ENCODE data around the gene PARVB. TPM values are rescaled to one million over a fixed set of nuclear protein-coding genes. Genes with fewer than 3 reads are reported as not detected.

PARVB gene
- total RNA-seq, 2 donors from 2014 or later = 7.3 to 9.2 TPM

DNA sequence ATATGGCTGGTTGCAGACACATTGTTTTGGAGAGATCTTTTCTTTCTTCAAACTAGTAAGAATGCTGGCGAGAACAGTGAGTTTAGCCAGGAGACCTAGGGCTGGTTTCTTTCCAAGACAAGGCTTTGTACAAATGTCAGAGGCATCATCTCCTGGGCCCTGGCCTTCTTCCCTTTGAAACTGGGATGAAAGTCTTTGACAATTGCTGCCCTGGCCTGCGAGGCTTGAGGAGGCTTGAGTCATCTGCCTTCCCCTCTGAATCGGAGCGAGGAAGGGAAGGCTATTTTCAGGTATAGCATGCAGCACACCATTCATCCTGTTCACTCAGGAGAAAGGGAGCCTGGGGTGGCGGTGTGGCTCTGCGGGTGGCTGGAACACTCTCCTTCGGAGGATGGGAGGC lies 135.1 kb downstream of the PARVB start:
- WGBS, 2 donors = 86 to 91% methylated on average over 7 of the region's 7 CpGs
- H3K27ac ChIP-seq = no peak overlapping the region
- H3K9me3 ChIP-seq = no peaks in the 10 kb centered on the region
- DNase-seq = no peak
- H3K36me3 ChIP-seq (replicated peaks in 1 of 2; ENCODE audit: insufficient read depth in 1 of 2, low read depth in 2 of 2) = no peaks in the 10 kb centered on the region
- intact Hi-C loops (cut with DNase I) = no loop called here
- no peak for ATAC-seq
- TF ChIP-seq, protein P1, sequence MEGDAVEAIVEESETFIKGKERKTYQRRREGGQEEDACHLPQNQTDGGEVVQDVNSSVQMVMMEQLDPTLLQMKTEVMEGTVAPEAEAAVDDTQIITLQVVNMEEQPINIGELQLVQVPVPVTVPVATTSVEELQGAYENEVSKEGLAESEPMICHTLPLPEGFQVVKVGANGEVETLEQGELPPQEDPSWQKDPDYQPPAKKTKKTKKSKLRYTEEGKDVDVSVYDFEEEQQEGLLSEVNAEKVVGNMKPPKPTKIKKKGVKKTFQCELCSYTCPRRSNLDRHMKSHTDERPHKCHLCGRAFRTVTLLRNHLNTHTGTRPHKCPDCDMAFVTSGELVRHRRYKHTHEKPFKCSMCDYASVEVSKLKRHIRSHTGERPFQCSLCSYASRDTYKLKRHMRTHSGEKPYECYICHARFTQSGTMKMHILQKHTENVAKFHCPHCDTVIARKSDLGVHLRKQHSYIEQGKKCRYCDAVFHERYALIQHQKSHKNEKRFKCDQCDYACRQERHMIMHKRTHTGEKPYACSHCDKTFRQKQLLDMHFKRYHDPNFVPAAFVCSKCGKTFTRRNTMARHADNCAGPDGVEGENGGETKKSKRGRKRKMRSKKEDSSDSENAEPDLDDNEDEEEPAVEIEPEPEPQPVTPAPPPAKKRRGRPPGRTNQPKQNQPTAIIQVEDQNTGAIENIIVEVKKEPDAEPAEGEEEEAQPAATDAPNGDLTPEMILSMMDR (IDR thresholded peaks at IDR 0.05) = no peak
- no peak for TF ChIP-seq POLR2A (IDR thresholded peaks at IDR 0.05)
- no peak overlapping the region for H3K4me3 ChIP-seq
- no peaks in the 10 kb centered on the region for H3K4me1 ChIP-seq
- H3K27me3 ChIP-seq = no peaks in the 10 kb centered on the region

DNA sequence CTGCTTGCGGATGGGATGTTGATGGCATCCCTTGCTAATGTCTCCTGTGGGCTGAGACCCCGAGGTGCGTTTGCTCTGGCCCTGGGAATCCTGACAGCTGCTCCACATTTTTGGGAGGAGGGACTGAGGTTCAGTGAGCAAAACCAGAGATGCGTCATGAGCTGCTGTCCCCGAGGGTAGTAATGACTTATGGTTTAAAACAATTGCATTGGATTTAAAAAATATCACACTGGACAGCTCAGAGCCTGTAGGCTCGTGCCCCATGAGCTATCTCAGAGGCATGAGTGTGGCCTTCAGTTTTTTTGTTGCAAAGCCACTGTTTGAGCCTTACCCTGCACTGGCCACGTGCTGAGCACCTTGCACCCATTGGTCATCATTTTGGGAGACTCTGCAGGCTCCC lies 135.7 kb downstream of the PARVB start:
- WGBS, 2 donors = 53 to 64% methylated on average over 7 of the region's 7 CpGs
- ATAC-seq (no peak), DNase-seq (no peak)
- H3K36me3 ChIP-seq (replicated peaks in 1 of 2; ENCODE audit: insufficient read depth in 1 of 2, low read depth in 2 of 2) = no peaks in the 10 kb centered on the region
- H3K4me1 ChIP-seq = no peaks in the 10 kb centered on the region
- H3K27me3 ChIP-seq = no peaks in the 10 kb centered on the region
- H3K4me3 ChIP-seq = no peak overlapping the region
- intact Hi-C loops (cut with DNase I) = no loop called here
- TF ChIP-seq, protein P1 (IDR thresholded peaks at IDR 0.05) = no peak
- no peak for TF ChIP-seq POLR2A (IDR thresholded peaks at IDR 0.05)
- H3K27ac ChIP-seq = no peak overlapping the region
- no peaks in the 10 kb centered on the region for H3K9me3 ChIP-seq

DNA sequence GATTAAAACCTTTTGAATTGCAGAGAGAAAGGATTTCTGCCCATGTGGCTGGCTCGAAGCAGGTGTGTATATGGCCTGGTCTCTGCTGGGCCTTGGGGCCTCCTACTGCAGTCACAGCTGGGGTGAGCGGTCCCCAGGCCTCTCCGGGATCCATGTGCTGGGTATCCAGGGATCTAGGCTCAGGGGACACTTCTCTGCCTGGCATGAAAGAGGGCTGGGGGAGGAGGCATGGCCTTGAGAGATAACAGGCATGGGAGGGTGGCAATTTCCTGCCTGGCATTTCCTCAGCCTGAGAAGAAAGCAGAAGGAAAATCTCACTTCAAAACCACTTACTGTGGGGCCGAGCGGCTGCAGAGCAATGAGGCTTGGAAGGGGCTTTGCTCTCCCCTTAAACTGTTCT lies 136.3 kb downstream of the PARVB start:
- no peak for ATAC-seq
- Histone ChIP-seq H3K27ac (no peak overlapping the region), H3K4me1 (no peaks in the 10 kb centered on the region), H3K27me3 (no peaks in the 10 kb centered on the region), H3K36me3 (replicated peaks in 1 of 2; ENCODE audit: insufficient read depth in 1 of 2, low read depth in 2 of 2) (no peaks in the 10 kb centered on the region), H3K4me3 (no peak overlapping the region), H3K9me3 (no peaks in the 10 kb centered on the region)
- TF ChIP-seq, protein P1 (IDR thresholded peaks at IDR 0.05) = no peak
- no peak for TF ChIP-seq POLR2A (IDR thresholded peaks at IDR 0.05)
- intact Hi-C loops (cut with DNase I) = no loop called here
- WGBS, 2 donors = 63% methylated on average over 4 to 5 of the region's 5 CpGs
- no peak for DNase-seq

DNA sequence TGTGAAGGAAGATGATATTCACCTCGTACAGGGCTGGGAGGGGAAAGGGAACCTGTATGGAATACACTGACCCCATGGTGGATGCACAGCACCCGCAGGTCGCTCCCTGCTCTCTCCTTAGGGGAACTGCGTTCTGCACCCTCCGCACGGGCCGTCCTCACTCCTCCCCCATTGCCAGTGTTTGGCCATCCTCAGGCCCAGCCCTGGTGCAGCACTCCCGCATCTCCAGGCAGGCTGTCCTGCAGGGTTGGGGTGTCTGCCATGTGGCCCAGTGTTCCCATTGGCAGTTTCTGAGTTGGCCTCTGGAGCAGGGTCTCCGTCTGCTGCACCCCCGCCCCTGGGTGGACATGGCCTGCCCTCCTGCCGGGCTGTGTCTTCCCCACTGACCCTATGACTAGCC lies 137.6 kb downstream of the PARVB start:
- no peak for ATAC-seq
- Histone ChIP-seq H3K36me3 (replicated peaks in 1 of 2; ENCODE audit: insufficient read depth in 1 of 2, low read depth in 2 of 2) (no peaks in the 10 kb centered on the region), H3K4me1 (no peaks in the 10 kb centered on the region), H3K9me3 (no peaks in the 10 kb centered on the region), H3K27me3 (no peaks in the 10 kb centered on the region), H3K4me3 (no peak overlapping the region), H3K27ac (no peak overlapping the region)
- intact Hi-C loops (cut with DNase I) = no loop called here
- TF ChIP-seq, protein P1 (IDR thresholded peaks at IDR 0.05) = no peak
- no peak for TF ChIP-seq POLR2A (IDR thresholded peaks at IDR 0.05)
- no peak for DNase-seq
- 88 to 90% methylated on average over 11 of the region's 11 CpGs for WGBS, 2 donors

DNA sequence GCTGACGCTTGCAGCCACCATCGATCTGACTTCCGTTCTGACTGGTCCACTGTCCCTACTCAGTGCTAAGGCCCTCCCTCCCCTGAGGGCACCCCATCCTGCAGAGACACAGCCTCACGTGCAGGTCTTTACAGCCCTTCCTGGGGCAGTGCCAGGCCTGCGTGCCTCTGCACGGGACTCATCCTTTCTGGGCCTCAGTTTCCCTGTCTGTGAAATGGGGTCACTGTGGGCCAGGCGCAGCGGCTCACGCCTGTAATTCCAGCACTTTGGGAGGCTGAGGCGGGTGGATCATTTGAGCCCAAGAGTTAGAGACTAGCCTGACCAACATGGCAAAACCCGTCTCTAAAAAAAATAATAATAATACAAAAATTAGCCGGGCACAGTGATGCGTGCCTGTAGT lies 138.9 kb downstream of the PARVB start:
- Histone ChIP-seq H3K4me3 (no peak overlapping the region), H3K27ac (no peak overlapping the region), H3K36me3 (replicated peaks in 1 of 2; ENCODE audit: insufficient read depth in 1 of 2, low read depth in 2 of 2) (no peaks in the 10 kb centered on the region), H3K9me3 (no peaks in the 10 kb centered on the region), H3K27me3 (no peaks in the 10 kb centered on the region), H3K4me1 (no peaks in the 10 kb centered on the region)
- WGBS, 2 donors = 85 to 86% methylated on average over 13 of the region's 13 CpGs
- no peak for ATAC-seq
- intact Hi-C loops (cut with DNase I) = no loop called here
- no peak for DNase-seq
- TF ChIP-seq POLR2A (IDR thresholded peaks at IDR 0.05) = no peak
- TF ChIP-seq, protein P1 (IDR thresholded peaks at IDR 0.05) = no peak

All from body of pancreas (tissue), 4 donors.